Measurements from ENCODE around the gene PHETA1. TPM values are rescaled to one million over a fixed set of nuclear protein-coding genes. Genes with fewer than 3 reads are reported as not detected.
"Not testable (repeated sequence)": the region's sequence is repeated elsewhere in the genome, so short reads cannot be mapped to it uniquely, and the experiment has no call there.

PHETA1 gene
- polyA plus RNA-seq, 1 donor from 2014 or later, result 25.4 TPM

GRCh38 chr12:111379942-111380554 is 11.2 kb upstream of the PHETA1 start:
- H3K9ac ChIP-seq (ENCODE audit: low read length), result no peak overlapping the region
- H4K20me1 ChIP-seq (ENCODE audit: insufficient read depth), result no peaks in the 10 kb centered on the region
- H3K4me2 ChIP-seq (ENCODE audit: low read length), result no peak overlapping the region
- no peaks in the 10 kb centered on the region for H3K9me3 ChIP-seq (ENCODE audit: low read length)
- H3K79me2 ChIP-seq (replicated peaks; ENCODE audit: insufficient read depth, low read length), result no peaks in the 10 kb centered on the region
- no peak overlapping the region for H3K27ac ChIP-seq (ENCODE audit: low read length)
- H3K4me3 ChIP-seq (ENCODE audit: low read length), result no peak overlapping the region
- H3K27me3 ChIP-seq (ENCODE audit: insufficient read depth, low read depth, low read length), result no peaks in the 10 kb centered on the region
- TF ChIP-seq RAD21 (conservative IDR thresholded peaks at IDR 0.05), result no peak
- no peak for TF ChIP-seq EP300 (conservative IDR thresholded peaks at IDR 0.05; ENCODE audit: poor library complexity, severe bottlenecking)
- TF ChIP-seq, protein P1, sequence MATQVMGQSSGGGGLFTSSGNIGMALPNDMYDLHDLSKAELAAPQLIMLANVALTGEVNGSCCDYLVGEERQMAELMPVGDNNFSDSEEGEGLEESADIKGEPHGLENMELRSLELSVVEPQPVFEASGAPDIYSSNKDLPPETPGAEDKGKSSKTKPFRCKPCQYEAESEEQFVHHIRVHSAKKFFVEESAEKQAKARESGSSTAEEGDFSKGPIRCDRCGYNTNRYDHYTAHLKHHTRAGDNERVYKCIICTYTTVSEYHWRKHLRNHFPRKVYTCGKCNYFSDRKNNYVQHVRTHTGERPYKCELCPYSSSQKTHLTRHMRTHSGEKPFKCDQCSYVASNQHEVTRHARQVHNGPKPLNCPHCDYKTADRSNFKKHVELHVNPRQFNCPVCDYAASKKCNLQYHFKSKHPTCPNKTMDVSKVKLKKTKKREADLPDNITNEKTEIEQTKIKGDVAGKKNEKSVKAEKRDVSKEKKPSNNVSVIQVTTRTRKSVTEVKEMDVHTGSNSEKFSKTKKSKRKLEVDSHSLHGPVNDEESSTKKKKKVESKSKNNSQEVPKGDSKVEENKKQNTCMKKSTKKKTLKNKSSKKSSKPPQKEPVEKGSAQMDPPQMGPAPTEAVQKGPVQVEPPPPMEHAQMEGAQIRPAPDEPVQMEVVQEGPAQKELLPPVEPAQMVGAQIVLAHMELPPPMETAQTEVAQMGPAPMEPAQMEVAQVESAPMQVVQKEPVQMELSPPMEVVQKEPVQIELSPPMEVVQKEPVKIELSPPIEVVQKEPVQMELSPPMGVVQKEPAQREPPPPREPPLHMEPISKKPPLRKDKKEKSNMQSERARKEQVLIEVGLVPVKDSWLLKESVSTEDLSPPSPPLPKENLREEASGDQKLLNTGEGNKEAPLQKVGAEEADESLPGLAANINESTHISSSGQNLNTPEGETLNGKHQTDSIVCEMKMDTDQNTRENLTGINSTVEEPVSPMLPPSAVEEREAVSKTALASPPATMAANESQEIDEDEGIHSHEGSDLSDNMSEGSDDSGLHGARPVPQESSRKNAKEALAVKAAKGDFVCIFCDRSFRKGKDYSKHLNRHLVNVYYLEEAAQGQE (IDR thresholded peaks at IDR 0.05; ENCODE audit: borderline replicate concordance), result no peak
- TF ChIP-seq MXI1 (conservative IDR thresholded peaks at IDR 0.05; ENCODE audit: poor library complexity, severe bottlenecking), result no peak
- TF ChIP-seq, protein P2, sequence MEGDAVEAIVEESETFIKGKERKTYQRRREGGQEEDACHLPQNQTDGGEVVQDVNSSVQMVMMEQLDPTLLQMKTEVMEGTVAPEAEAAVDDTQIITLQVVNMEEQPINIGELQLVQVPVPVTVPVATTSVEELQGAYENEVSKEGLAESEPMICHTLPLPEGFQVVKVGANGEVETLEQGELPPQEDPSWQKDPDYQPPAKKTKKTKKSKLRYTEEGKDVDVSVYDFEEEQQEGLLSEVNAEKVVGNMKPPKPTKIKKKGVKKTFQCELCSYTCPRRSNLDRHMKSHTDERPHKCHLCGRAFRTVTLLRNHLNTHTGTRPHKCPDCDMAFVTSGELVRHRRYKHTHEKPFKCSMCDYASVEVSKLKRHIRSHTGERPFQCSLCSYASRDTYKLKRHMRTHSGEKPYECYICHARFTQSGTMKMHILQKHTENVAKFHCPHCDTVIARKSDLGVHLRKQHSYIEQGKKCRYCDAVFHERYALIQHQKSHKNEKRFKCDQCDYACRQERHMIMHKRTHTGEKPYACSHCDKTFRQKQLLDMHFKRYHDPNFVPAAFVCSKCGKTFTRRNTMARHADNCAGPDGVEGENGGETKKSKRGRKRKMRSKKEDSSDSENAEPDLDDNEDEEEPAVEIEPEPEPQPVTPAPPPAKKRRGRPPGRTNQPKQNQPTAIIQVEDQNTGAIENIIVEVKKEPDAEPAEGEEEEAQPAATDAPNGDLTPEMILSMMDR (IDR thresholded peaks at IDR 0.05; ENCODE audit: poor library complexity, severe bottlenecking), result no peak
- no peak for TF ChIP-seq POLR2AphosphoS5 (IDR thresholded peaks at IDR 0.05)
- no peak for TF ChIP-seq SMC3 (conservative IDR thresholded peaks at IDR 0.05; ENCODE audit: poor library complexity)
- no peak for TF ChIP-seq TAF1 (IDR thresholded peaks at IDR 0.05; ENCODE audit: low read depth)
- no peak for TF ChIP-seq EZH2 (IDR thresholded peaks at IDR 0.05; ENCODE audit: borderline replicate concordance, insufficient read depth, low read length, poor library complexity, severe bottlenecking)
- no peaks in the 10 kb centered on the region for H3K9me2 ChIP-seq (ENCODE audit: insufficient read depth, low read length)
- H2AFZ ChIP-seq (ENCODE audit: low read depth, low read length), result no peak overlapping the region
- no peaks in the 10 kb centered on the region for H3K36me3 ChIP-seq (ENCODE audit: insufficient read depth, low read length)
- H3F3A ChIP-seq (ENCODE audit: insufficient read depth, low read length, poor library complexity, severe bottlenecking), result no peaks in the 10 kb centered on the region

DNA sequence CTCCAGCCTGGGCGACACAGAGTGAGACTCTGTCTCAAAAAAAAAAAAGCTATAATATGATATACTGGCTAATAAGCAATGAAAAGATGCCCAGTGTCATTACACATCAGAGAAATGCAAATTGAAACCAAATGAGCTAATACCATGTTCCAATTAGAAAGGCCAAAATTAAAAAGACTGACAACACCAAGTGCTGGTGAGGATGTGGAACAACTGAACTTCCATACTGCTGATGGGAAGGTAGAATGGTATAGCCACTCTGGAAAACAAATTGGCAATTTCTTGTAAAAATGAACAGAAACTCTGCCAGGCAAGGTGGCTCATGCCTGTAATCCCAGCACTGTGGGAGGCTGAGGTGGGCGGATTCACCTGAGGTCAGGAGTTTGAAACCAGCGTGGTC is 8.5 kb upstream of the PHETA1 start:
- Histone ChIP-seq H3K27me3 (ENCODE audit: insufficient read depth, low read depth, low read length) (no peaks in the 10 kb centered on the region), H3K9ac (ENCODE audit: low read length) (no peak overlapping the region)

DNA sequence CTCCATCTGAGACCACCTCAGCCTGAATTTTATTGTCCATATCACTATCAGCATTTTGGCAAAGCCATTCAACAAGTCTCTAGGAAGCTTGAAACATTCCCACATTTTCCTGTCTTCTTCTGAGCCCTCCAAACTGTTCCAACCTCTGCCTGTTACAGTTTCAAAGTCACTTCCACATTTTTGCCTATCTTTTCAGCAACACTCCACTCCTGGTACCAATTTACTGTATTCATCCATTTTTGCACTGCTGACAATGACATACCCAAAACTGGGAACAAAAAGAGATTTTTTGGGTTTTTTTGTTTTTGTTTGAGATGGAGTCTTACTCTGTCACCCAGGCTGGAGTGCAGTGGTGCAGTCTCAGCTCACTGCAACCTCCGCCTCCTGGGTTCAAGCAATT is 4.3 kb upstream of the PHETA1 start:
- H3K9me3 ChIP-seq (ENCODE audit: low read length); H3F3A ChIP-seq (ENCODE audit: insufficient read depth, low read length, poor library complexity, severe bottlenecking); H3K27ac ChIP-seq (ENCODE audit: low read length); H3K4me2 ChIP-seq (ENCODE audit: low read length); H2AFZ ChIP-seq (ENCODE audit: low read depth, low read length); H3K79me2 ChIP-seq (replicated peaks; ENCODE audit: insufficient read depth, low read length); H3K27me3 ChIP-seq (ENCODE audit: insufficient read depth, low read depth, low read length); H3K9me2 ChIP-seq (ENCODE audit: insufficient read depth, low read length); H4K20me1 ChIP-seq (ENCODE audit: insufficient read depth); H3K9ac ChIP-seq (ENCODE audit: low read length); H3K4me3 ChIP-seq (ENCODE audit: low read length); H3K36me3 ChIP-seq (ENCODE audit: insufficient read depth, low read length): not testable (repeated sequence)

More for the DNA sequence above, 8.5 kb upstream of the PHETA1 start:
- Histone ChIP-seq H3K9me3 (ENCODE audit: low read length) (no peaks in the 10 kb centered on the region), H3K4me2 (ENCODE audit: low read length) (no peak overlapping the region), H3K36me3 (ENCODE audit: insufficient read depth, low read length) (no peaks in the 10 kb centered on the region), H3F3A (ENCODE audit: insufficient read depth, low read length, poor library complexity, severe bottlenecking) (no peaks in the 10 kb centered on the region), H4K20me1 (ENCODE audit: insufficient read depth) (no peaks in the 10 kb centered on the region), H3K4me3 (ENCODE audit: low read length) (no peak overlapping the region), H3K27ac (ENCODE audit: low read length) (no peak overlapping the region), H3K79me2 (replicated peaks; ENCODE audit: insufficient read depth, low read length) (no peaks in the 10 kb centered on the region), H2AFZ (ENCODE audit: low read depth, low read length) (no peak overlapping the region), H3K9me2 (ENCODE audit: insufficient read depth, low read length) (no peaks in the 10 kb centered on the region)
- TF ChIP-seq MXI1 (conservative IDR thresholded peaks at IDR 0.05; ENCODE audit: poor library complexity, severe bottlenecking) (no peak), TAF1 (IDR thresholded peaks at IDR 0.05; ENCODE audit: low read depth) (no peak), EZH2 (IDR thresholded peaks at IDR 0.05; ENCODE audit: borderline replicate concordance, insufficient read depth, low read length, poor library complexity, severe bottlenecking) (no peak), EP300 (conservative IDR thresholded peaks at IDR 0.05; ENCODE audit: poor library complexity, severe bottlenecking) (no peak)
- TF ChIP-seq, protein P1 (IDR thresholded peaks at IDR 0.05; ENCODE audit: borderline replicate concordance), result no peak
